Stimulated activated CD4-positive, alpha-beta T cell treated with anti-CD3 and anti-CD28 coated beads, TNF-alpha, amount 100 ng/mL, for 24 hours (primary cell): ENCODE measurements around the gene SLMAP.

Experiments
- DNase-seq, 3 experiments: peaks; one replicate each; pipeline ENCODE4 v3.0.0-alpha.2; 2020; ENCODE audit warnings: low read depth in 3 of 3

SLMAP gene

GRCh38 chr3:57942388-57942787 lies 186.3 kb downstream of the SLMAP start:
- no peak for DNase-seq

- no peak for DNase-seq
Measured at GRCh38 chr3:57942872-57943283, 186.8 kb downstream of the SLMAP start.

DNA sequence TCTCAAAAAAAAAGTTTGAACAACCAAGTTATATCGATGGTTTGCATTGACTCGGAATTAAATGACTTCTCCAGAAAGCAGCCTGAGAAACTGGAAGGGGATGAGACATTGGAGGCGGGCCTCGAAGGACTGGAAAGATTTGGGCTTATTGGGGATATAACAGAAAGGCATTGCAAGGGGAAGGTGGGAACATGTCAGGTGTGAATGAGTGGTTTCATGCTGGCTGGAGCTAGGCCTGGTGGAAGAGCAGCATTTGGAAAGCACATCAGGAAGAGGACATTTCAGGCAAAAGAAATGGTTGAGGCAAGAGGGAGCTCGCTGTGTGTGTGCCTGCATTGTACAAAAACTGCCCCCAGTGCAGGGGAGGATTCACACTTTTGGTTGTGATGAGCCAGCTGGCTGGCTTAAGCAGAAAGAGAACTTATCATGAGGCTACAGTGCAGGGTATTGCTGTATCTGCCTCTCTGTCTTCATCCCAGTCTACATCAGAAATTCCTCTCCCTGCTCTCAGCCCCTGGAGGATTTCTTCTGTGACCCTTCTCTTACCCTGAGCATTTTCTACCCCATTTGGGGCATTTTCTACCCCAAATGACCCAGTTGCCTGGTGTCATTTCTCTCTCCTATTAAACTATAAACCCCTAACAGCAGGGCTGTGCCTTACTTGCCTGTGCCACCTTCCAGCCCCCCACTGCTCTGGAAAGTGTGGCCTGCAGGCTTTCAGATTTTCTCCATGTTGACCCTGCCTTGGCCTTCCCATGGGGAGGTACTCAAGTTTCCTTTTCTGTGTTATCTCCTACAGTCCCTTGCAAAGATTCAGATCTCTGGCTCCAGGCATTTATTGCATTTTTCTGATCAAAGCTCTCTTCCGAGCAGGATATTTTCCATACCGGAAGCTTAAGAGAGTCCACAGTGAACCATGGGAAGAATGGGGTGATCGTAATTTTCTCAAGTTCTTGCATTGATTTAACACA lies 187.7 kb downstream of the SLMAP start:
- no peak for DNase-seq

DNA sequence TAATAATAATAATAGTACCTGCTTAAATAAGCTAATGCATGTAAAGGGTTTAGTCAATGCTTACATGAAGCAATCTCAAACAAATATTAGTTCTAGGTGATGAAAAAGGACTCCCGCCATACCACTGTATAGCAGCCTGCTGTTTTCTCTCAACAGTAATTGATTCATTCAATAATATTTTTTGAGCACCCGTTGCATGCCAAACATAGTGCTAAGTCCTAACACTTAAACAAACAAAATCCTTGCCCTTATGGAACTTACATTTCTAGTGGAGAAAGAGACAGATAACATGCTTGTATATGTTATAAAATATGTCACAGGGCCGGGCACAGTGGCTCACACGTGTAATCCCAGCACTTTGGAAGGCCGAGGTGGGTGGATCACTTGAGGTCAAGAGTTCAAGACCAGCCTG lies 190.9 kb downstream of the SLMAP start:
- no peak for DNase-seq

- no peak for DNase-seq
Measured at GRCh38 chr3:57948080-57948671, 192.1 kb downstream of the SLMAP start.

DNA sequence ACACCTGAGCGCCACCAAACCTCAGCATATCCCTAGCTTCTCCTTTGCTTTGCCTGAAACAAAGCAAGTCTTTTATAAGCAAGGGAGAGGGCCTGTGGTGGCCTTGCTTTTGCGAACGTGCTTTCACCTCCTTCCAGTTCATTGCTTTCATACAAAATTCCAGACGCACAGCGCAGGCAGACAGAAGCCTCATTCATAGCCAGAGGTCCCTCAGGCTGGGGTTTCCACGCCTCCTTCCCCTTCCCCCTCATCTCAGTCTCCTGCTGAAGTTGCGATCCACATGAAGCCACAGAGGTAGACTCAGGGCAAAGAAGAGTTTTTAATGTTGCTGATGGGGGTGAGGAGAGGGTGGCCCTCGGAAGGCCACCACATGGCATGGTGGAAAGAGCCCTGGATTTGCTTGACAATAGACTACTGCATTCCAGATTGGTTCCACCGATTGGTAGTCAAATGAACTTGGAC lies 192.7 kb downstream of the SLMAP start:
- no peak for DNase-seq

GRCh38 chr3:57949344-57949743 lies 193.2 kb downstream of the SLMAP start:
- no peak for DNase-seq

GRCh38 chr3:57949785-57950615 lies 193.9 kb downstream of the SLMAP start:
- no peak for DNase-seq

DNA sequence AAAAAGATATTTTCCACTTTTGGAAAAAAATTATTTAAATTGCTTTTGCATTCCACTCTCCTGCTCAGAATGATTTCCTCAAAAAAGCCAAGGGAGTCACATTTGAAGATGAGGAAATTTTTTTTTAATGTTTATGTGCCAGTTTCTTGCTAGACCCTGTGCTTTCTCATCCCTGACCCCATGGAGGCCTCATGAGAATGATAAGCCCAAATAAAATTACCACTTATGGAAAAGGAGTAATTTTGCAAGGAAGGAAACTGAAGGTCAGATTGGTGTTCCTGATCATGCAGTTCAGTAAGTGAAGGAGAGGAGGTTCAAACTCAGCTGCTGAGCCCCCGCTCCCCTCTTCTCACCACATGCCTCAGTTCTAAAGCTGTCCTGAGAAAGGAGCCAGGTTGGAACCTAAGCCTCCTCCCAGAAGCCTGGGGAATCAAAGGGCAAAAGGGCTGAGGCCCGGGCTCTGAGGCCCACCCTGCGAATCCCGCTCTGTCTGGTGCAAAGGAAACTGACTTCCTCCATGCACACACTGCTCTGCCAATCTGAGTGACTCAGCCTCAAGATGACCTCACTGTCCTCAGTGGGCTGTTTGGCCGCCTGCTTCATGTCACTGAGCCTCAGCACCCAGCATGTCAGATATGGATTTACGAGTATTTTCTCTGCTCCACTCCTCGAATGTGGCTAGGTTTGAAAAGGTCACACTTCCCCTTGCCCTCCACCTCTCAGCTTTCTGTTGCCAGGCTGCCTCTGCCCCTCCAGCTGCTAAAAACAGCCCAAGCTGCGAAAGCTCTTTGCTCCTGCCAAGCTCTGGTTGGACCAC lies 195.2 kb downstream of the SLMAP start:
- DNase-seq = no peak

DNA sequence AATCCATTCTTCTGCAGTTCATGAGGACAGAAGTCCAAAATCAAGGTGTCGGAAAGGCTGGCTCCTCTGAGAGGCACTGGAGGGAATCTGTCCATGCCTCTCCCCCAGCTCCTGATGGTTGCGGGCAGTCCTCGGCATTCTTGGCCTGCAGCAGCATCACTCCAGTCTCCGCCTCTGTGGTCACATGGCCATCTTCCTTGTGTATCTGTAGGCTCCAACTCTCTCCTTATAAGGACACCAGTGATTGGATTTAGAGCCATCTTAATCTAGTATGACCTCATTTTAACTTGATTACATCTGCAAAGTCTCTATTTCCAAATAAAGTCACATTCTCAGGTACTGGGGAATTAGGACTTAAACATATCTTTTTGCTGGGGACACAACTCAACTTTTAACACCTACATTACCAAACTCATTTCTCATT lies 196.1 kb downstream of the SLMAP start:
- DNase-seq = no peak

GRCh38 chr3:57952651-57953050 lies 196.5 kb downstream of the SLMAP start:
- DNase-seq = no peak

GRCh38 chr3:57953576-57953975 lies 197.5 kb downstream of the SLMAP start:
- no peak for DNase-seq

- DNase-seq = no peak
Measured at GRCh38 chr3:57956119-57956832, 200.2 kb downstream of the SLMAP start.

DNA sequence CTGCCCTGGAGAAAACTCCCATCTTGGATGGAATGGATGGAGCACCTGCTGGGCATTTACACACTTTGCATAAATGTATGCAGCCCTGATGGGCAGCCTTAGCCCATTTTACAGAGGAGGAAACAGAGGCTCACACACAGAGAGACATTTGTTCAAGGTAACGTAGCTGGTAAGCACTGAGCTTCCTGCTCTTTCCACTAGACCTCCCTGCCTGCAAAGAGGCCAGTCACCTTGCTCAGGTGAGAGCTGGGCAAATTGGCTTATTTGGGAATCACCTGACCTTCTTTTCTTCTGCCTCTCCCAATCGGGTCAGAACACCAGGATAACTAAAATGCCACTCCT lies 200.7 kb downstream of the SLMAP start:
- no peak for DNase-seq

GRCh38 chr3:57957824-57958223 lies 201.7 kb downstream of the SLMAP start:
- DNase-seq = no peak

GRCh38 chr3:57958642-57959422 lies 202.7 kb downstream of the SLMAP start:
- no peak for DNase-seq

DNA sequence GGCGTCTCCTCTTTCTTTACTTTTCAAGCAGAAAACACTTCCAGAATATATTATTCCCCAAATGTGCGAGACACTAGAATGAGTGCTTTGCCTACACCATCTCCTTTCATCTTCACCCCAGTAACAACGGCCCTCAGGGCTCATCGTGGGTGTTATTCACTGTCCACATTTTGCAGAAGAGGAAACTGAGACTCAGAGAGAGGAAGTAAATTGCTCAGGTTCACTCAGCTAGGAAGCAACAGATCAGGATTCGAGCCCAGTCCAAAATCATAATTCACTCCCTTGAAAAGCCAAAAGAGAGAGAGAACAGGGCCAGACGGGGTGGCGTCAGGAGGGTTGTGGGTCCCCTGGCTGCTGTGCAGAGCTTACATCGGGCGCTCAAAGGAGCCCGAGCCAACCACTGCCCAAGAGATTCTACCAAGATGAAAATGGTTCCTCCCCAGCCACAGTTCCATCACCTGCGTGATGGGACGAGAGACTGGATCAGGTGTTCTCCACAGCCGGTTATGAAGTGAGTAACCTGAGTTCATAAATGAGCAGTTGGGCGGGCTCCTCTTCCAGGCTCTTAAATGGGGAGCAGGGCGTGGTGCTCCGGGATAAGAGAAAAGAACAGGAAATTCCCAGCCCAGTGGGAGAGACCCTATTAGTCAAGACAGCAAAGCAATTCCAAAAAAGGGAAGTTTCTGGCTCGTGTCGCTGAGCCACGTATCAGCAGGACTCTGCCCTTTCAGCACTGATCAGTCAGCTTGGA lies 203.5 kb downstream of the SLMAP start:
- DNase-seq = no peak

DNA sequence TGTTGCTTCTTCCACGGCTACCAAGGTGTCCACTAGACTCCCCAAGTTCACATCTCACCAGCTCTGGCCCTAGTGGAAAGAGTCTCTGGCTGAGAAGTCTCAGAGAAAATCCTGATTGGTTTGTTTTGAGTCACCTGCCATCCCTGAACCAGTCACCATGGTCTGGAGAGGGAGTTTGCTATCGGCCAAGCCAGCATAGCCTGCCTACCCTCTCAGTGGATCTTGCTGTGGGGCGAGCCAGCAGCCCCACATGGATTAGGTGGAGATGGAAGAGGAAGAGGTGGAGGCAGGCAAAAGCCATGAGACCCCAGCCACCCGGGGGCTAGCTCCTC lies 204.0 kb downstream of the SLMAP start:
- DNase-seq = no peak

DNA sequence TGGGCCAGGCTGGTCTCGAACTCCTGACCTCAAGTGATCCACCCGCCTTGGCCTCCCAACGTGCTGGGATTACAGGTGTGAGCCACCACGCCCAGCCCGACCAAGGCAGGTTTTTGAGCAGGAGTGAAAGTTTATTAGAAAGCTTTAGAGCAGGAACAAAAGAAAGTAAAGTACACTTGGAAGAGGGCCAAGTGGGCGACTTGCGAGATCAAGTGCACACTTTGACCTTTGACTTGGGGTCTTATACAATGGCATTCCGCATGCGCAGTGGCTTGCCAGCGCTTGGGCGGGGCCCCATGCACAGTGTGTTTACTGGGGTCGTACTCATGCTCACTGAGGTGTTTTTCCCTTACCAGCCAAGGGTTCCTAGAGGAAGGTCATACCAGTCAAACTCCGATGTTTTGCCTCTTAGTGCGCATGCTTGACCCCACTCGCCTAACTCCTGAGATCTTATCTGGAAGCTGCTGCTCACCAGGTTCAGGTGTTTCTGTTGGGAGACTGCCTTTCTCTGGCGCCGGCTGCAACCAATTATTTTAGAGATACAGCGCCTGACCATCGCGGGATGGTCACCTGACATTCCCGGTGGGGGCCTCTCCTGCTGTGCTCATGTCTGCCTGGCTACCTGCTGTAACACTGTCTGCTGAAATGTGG lies 205.2 kb downstream of the SLMAP start:
- no peak for DNase-seq
